HEK293T (cell line): ENCODE measurements around the gene TRIM24.

Experiments used
- CTCF ChIA-PET: fragments of 350-600 bp; formaldehyde crosslinking; extraction: SDS; loops from one replicate; lab custom pipeline; 2021; ENCODE audit warnings: antibody characterized with exemption, inconsistent platforms; lab: Yijun Ruan, JAX
- POLR2A ChIA-PET: fragments of 350-600 bp; formaldehyde crosslinking; extraction: SDS; loops from one replicate; lab custom pipeline; 2020; ENCODE audit warnings: antibody characterized with exemption, inconsistent platforms; lab: Yijun Ruan, JAX
- DNase-seq: peaks from one replicate; pipeline ENCODE4 v3.0.0; 2012; ENCODE audit warnings: mixed read lengths; ENCODE audit errors: extremely low spot score
- ARNT ChIP-seq: fragments of 450-650 bp; IDR thresholded peaks from 2 replicates; pipeline ENCODE4 v1.6.1; 2017; ENCODE audit warnings: mild to moderate bottlenecking
- BHLHE40 ChIP-seq: fragments of 450-650 bp; IDR thresholded peaks from 2 replicates; pipeline ENCODE4 v1.6.1; 2016; ENCODE audit warnings: mild to moderate bottlenecking, moderate library complexity, borderline replicate concordance
- CTBP1 ChIP-seq: fragments of 450-650 bp; IDR thresholded peaks from 2 replicates; pipeline ENCODE4 v1.6.1; 2016; ENCODE audit warnings: borderline replicate concordance
- ELF4 ChIP-seq: fragments of 450-650 bp; IDR thresholded peaks from 2 replicates; pipeline ENCODE4 v1.6.1; 2017; ENCODE audit warnings: antibody characterized with exemption
- FOXA1 ChIP-seq: fragments of 450-650 bp; IDR thresholded peaks from 2 replicates; pipeline ENCODE4 v1.6.1; 2016; ENCODE audit warnings: mild to moderate bottlenecking
- FOXK2 ChIP-seq: fragments of 450-650 bp; IDR thresholded peaks from 2 replicates; pipeline ENCODE4 v1.6.1; 2016; ENCODE audit warnings: mild to moderate bottlenecking
- FOXM1 ChIP-seq: fragments of 450-650 bp; IDR thresholded peaks from 2 replicates; pipeline ENCODE4 v1.6.1; 2017; ENCODE audit warnings: mild to moderate bottlenecking, borderline replicate concordance
- HDGF ChIP-seq: fragments of 450-650 bp; IDR thresholded peaks from 2 replicates; pipeline ENCODE4 v1.6.1; 2017; ENCODE audit warnings: antibody characterized with exemption, borderline replicate concordance
- L3MBTL2 ChIP-seq: fragments of 450-650 bp; conservative IDR thresholded peaks from 2 replicates; pipeline ENCODE4 v1.6.1; 2016; ENCODE audit warnings: mild to moderate bottlenecking
- LEF1 ChIP-seq: fragments of 450-650 bp; IDR thresholded peaks from 2 replicates; pipeline ENCODE4 v1.6.1; 2017; ENCODE audit warnings: mild to moderate bottlenecking, borderline replicate concordance
- NFRKB ChIP-seq: fragments of 450-650 bp; IDR thresholded peaks from 2 replicates; pipeline ENCODE4 v1.6.1; 2016; ENCODE audit warnings: mild to moderate bottlenecking, moderate library complexity
- PKNOX1 ChIP-seq: fragments of 450-650 bp; IDR thresholded peaks from 2 replicates; pipeline ENCODE4 v1.6.1; 2016
- SP1 ChIP-seq: fragments of 450-650 bp; IDR thresholded peaks from 2 replicates; pipeline ENCODE4 v1.6.1; 2017
- SUZ12 ChIP-seq: fragments of 450-650 bp; IDR thresholded peaks from 2 replicates; pipeline ENCODE4 v1.6.1; 2016; ENCODE audit warnings: mild to moderate bottlenecking
- TARDBP ChIP-seq: fragments of 450-650 bp; IDR thresholded peaks from 2 replicates; pipeline ENCODE4 v1.6.1; 2016
- ZNF384 ChIP-seq: fragments of 450-650 bp; IDR thresholded peaks from 2 replicates; pipeline ENCODE4 v1.6.1; 2016

Gene TRIM24

GRCh38 chr7:138618506-138618905 lies 158.4 kb downstream of the TRIM24 start:
- TF ChIP-seq CTBP1 (no peak), BHLHE40 (no peak), LEF1 (no peak), SP1 (no peak), HDGF (no peak), PKNOX1 (no peak), FOXK2 (no peak), FOXM1 (no peak), ARNT (no peak), ZNF384 (no peak), NFRKB (no peak), L3MBTL2 (no peak), ELF4 (no peak), TARDBP (no peak), FOXA1 (no peak), SUZ12 (no peak)
- ChIA-PET CTCF (no interaction called here), POLR2A (no interaction called here)
- no peak for DNase-seq

- TF ChIP-seq LEF1 = no peak
- no peak for TF ChIP-seq ARNT
- no peak for TF ChIP-seq L3MBTL2
- TF ChIP-seq FOXK2 = no peak
- no peak for TF ChIP-seq NFRKB
- no peak for TF ChIP-seq ELF4
- TF ChIP-seq CTBP1 = no peak
- no peak for TF ChIP-seq ZNF384
- no peak for TF ChIP-seq HDGF
- TF ChIP-seq TARDBP = no peak
- no peak for TF ChIP-seq FOXM1
- no peak for TF ChIP-seq PKNOX1
- no peak for TF ChIP-seq FOXA1
- CTCF ChIA-PET = no interaction called here
- POLR2A ChIA-PET = no interaction called here
- DNase-seq = no peak
Measured at GRCh38 chr7:138618933-138619332, 158.9 kb downstream of the TRIM24 start.

- no peak for TF ChIP-seq FOXA1
- no peak for TF ChIP-seq TARDBP
- TF ChIP-seq ZNF384 = no peak
- TF ChIP-seq HDGF = no peak
- TF ChIP-seq LEF1 = no peak
- TF ChIP-seq L3MBTL2 = no peak
- no peak for TF ChIP-seq FOXM1
- TF ChIP-seq BHLHE40 = no peak
- no peak for TF ChIP-seq NFRKB
- TF ChIP-seq CTBP1 = no peak
- no peak for TF ChIP-seq SP1
- TF ChIP-seq ELF4 = no peak
- no peak for DNase-seq
- ChIA-PET CTCF (no interaction called here), POLR2A (no interaction called here)
Measured at GRCh38 chr7:138622841-138623240, 162.8 kb downstream of the TRIM24 start.

GRCh38 chr7:138625084-138625848 lies 165.2 kb downstream of the TRIM24 start:
- ChIA-PET POLR2A (no interaction called here), CTCF (no interaction called here)
- no peak for DNase-seq
- TF ChIP-seq ELF4 (no peak), NFRKB (no peak), FOXK2 (no peak), ARNT (no peak), ZNF384 (no peak), SUZ12 (no peak), SP1 (no peak), BHLHE40 (no peak), FOXM1 (no peak), TARDBP (no peak)

- no peak for DNase-seq
- POLR2A ChIA-PET = no interaction called here
- TF ChIP-seq CTBP1 (no peak), PKNOX1 (no peak)
- CTCF ChIA-PET = no interaction called here
Measured at GRCh38 chr7:138625849-138626230, 165.8 kb downstream of the TRIM24 start.

GRCh38 chr7:138626846-138627245 lies 166.8 kb downstream of the TRIM24 start:
- CTCF ChIA-PET = interaction anchor here (0.5 kb wide), 1 partner anchor 15 kb away, joined by 4 read pairs; no protein-coding TSS in a partner anchor
- POLR2A ChIA-PET = no interaction called here
- DNase-seq = no peak
- no peak for TF ChIP-seq PKNOX1
- TF ChIP-seq HDGF = no peak
- no peak for TF ChIP-seq L3MBTL2
- TF ChIP-seq FOXA1 = no peak
- TF ChIP-seq LEF1 = no peak
- no peak for TF ChIP-seq SP1
- TF ChIP-seq ELF4 = no peak
- TF ChIP-seq FOXM1 = no peak
- no peak for TF ChIP-seq ZNF384
